ENCODE data around the gene MAU2. TPM values are rescaled to one million over a fixed set of nuclear protein-coding genes. Genes with fewer than 3 reads are reported as not detected.

MAU2 gene
- total and polyA plus RNA-seq, 10 of the 15 experiments (the other 5 are each of a cell fraction or from before 2014, with no cell fraction given): 1.8 to 47.2 (median 22.1) TPM

DNA sequence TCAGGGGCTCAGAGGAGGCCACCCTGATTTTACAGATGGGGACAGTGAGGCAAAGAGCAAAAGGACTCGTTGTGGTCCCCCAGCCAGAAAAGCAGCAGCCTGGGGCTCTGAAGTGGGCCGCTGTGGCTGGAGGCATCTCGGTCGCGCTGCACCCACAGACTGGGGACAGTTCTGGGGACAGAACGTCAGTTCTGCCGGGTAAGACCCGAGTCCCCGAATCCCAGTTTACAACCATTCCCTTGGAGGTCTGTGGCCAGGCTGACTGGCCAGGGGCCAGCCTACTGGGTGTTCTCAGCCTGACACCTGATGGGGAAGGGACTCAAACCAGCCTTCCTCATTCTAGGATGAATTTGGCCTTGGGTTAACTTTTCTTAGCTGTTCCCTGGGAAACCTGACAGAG is 14.4 kb upstream of the MAU2 start (continued):
- TF ChIP-seq, protein P1, sequence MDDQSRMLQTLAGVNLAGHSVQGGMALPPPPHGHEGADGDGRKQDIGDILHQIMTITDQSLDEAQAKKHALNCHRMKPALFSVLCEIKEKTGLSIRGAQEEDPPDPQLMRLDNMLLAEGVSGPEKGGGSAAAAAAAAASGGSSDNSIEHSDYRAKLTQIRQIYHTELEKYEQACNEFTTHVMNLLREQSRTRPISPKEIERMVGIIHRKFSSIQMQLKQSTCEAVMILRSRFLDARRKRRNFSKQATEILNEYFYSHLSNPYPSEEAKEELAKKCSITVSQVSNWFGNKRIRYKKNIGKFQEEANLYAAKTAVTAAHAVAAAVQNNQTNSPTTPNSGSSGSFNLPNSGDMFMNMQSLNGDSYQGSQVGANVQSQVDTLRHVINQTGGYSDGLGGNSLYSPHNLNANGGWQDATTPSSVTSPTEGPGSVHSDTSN (IDR thresholded peaks at IDR 0.05; ENCODE audit: insufficient replicate concordance, low read depth, low read length): no peak
- TF ChIP-seq CREM (IDR thresholded peaks at IDR 0.05; ENCODE audit: low read depth): no peak

DNA sequence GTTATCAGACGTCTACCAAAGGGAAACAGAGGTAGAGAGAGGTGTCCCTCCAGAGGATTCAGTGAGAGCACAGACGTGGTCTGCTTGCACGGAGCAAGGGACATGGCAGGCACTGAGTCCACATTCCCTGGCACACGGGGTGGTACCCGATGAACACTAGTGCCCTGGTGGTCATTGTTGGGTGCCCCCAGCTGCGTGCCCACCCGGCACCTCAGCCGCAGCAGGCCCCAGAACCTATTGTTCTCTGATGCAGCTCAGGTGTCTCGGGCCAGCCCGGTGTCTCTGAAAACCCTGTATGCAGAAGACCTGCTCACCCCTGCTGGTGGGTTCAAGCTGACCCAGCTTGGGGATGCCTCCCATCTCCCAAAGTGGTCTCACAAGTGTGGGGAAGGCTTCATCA is 12.3 kb upstream of the MAU2 start:
- no peaks in the 10 kb centered on the region for H3K79me2 ChIP-seq (ENCODE audit: control insufficient read depth, insufficient read depth, low read length)
- no peaks in the 10 kb centered on the region for H3K4me1 ChIP-seq (ENCODE audit: control insufficient read depth, insufficient read depth, low read length)
- H3K9ac ChIP-seq (ENCODE audit: control insufficient read depth, insufficient read depth, low read length): no peak overlapping the region
- RAD21 ChIA-PET (ENCODE audit: unreplicated experiment): no interaction called here
- intact Hi-C loops (cut with micrococcal nuclease; ENCODE audit: unreplicated experiment) (no loop called here), in situ Hi-C loops (cut with MboI) (no loop called here)
- no peaks in the 10 kb centered on the region for H4K20me1 ChIP-seq (ENCODE audit: control insufficient read depth, insufficient read depth)
- H3K9me3 ChIP-seq (replicated peaks; ENCODE audit: control insufficient read depth, insufficient read depth, low read length): no peaks in the 10 kb centered on the region
- 95% methylated on average over 10 of the region's 10 CpGs for WGBS (ENCODE audit: insufficient coverage, insufficient replicate concordance, low lambda C conversion rate, missing lambda C conversion rate)
- no peak for FAIRE-seq
- no peak overlapping the region for H3K4me3 ChIP-seq
- H3K4me2 ChIP-seq (ENCODE audit: control insufficient read depth, insufficient read depth): no peak overlapping the region
- H3K36me3 ChIP-seq (ENCODE audit: control insufficient read depth in 2 of 2, insufficient read depth in 2 of 2, low read length in 1 of 2): peaks cover 10 to 23% of the 10 kb centered on the region in 2 experiments
- DNase-seq (ENCODE audit: low read depth, low spot score): no peak
- H3K27me3 ChIP-seq (replicated peaks in 1 of 2; ENCODE audit: control insufficient read depth in 2 of 2, insufficient read depth in 2 of 2, low read length in 1 of 2): no peaks in the 10 kb centered on the region
- CTCF ChIA-PET: no interaction called here
- H2AFZ ChIP-seq (ENCODE audit: control insufficient read depth, low read depth, low read length): no peak overlapping the region
- POLR2A ChIA-PET: interaction anchor here (0.6 kb wide), 1 partner anchor 827 kb away, joined by 9 read pairs; no protein-coding TSS in a partner anchor
- no TSS peak for BruUV-seq (replicated peaks)
- SMC1A ChIA-PET (ENCODE audit: uncharacterized antibody, unreplicated experiment): no interaction called here
- ATAC-seq: no peak
- no peak overlapping the region for H3K27ac ChIP-seq (ENCODE audit: control insufficient read depth, insufficient read depth)
- TF ChIP-seq PAX8 (IDR thresholded peaks at IDR 0.05): no peak
- TF ChIP-seq TCF3 (IDR thresholded peaks at IDR 0.05; ENCODE audit: borderline replicate concordance, insufficient read depth, low read depth, low read length): no peak
- TF ChIP-seq, protein P2, sequence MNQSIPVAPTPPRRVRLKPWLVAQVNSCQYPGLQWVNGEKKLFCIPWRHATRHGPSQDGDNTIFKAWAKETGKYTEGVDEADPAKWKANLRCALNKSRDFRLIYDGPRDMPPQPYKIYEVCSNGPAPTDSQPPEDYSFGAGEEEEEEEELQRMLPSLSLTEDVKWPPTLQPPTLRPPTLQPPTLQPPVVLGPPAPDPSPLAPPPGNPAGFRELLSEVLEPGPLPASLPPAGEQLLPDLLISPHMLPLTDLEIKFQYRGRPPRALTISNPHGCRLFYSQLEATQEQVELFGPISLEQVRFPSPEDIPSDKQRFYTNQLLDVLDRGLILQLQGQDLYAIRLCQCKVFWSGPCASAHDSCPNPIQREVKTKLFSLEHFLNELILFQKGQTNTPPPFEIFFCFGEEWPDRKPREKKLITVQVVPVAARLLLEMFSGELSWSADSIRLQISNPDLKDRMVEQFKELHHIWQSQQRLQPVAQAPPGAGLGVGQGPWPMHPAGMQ (IDR thresholded peaks at IDR 0.05; ENCODE audit: borderline replicate concordance): no peak
- no peak for TF ChIP-seq SUZ12 (IDR thresholded peaks at IDR 0.05; ENCODE audit: unreplicated experiment)
- no peak for TF ChIP-seq FOS (IDR thresholded peaks at IDR 0.05; ENCODE audit: borderline replicate concordance, extremely low read depth, insufficient read length)
- TF ChIP-seq HDAC6 (IDR thresholded peaks at IDR 0.05; ENCODE audit: unreplicated experiment): no peak
- no peak for TF ChIP-seq BMI1 (IDR thresholded peaks at IDR 0.05; ENCODE audit: borderline replicate concordance)
- TF ChIP-seq NFIC (IDR thresholded peaks at IDR 0.05; ENCODE audit: low read depth, low read length): no peak
- TF ChIP-seq SMAD5 (IDR thresholded peaks at IDR 0.05; ENCODE audit: low read depth): no peak
- no peak for TF ChIP-seq NR2F1 (conservative IDR thresholded peaks at IDR 0.05)
- TF ChIP-seq, protein P1 (IDR thresholded peaks at IDR 0.05; ENCODE audit: insufficient replicate concordance, low read depth, low read length): no peak
- TF ChIP-seq YBX1 (IDR thresholded peaks at IDR 0.05): no peak
- TF ChIP-seq NFYB (IDR thresholded peaks at IDR 0.05; ENCODE audit: insufficient read depth, low read depth, low read length): no peak
- TF ChIP-seq EP300 (IDR thresholded peaks at IDR 0.05; ENCODE audit: borderline replicate concordance in 1 of 2, control insufficient read depth in 1 of 2, low read depth in 2 of 2, low read length in 2 of 2): no peak
